ENCODE data around the gene GLB1L3.

GLB1L3 gene

DNA sequence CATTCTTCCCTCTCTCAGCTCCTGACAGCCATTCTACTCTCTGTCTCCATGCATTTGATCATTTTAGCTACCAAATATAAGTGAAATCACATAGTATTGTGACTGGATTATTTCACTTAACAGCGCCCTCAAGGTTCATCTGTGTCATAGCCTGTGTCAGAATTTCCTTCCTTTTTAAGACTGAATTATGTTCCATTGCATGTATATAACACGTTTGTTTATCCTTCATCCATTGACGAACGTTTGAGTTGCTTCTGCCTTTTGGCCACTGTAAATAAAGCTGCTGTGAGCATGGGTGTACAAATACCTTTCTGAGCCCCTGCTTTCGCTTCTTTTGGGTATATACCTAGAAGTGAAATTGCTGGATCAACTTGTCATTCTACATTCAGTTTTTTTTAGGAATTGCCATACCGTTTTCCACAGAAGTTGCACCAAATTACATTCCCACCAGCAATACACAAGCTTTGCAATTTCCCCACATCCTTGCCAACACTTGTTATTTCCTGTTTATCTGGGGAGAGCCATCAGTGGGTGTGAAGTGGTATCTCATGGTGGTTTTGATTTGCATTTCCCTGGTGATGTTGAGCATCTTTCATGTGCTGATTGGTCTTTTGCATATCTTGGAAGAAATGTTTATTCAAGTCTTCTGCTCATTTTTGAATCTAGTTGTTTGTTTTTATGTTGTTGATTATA, 73.1 kb downstream of the GLB1L3 start:
- Histone ChIP-seq H3K9me3 (ENCODE audit: control insufficient read depth in 1 of 2, low read length in 2 of 2) (no peaks in the 10 kb centered on the region), H3K36me3 (ENCODE audit: control insufficient read depth in 1 of 2, insufficient read depth in 2 of 2, low read length in 2 of 2) (no peaks in the 10 kb centered on the region), H3K4me3 (ENCODE audit: low read depth in 1 of 2, low read length in 2 of 2) (no peak overlapping the region)

DNA sequence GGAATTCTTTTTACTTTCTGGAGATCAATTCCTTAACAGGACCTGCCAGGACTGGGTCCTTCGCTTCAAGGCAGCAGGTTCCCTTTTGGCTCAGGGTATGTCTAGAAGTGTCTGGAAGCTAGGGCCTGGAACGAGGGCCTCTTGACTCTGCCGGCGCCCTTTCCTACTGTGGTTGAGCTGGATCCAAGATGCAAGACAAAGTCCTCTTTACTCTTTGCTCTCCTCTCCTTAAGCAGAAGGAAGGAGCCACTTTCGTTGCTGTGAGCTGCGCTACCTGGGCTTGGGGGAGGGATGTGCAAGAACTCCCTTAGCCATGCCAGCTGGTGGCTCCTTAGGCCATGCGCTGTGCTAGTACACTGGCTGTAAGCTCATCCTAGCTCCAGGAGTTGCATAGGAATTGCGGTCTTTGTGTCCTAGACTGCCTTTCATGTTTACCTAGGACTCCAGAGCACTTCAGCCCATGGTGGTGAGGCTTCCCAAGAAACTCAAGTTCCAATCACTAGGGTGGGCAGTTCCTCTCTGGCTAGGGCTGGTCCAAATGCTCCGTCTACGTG, 73.7 kb downstream of the GLB1L3 start:
- no peak overlapping the region for H3K27ac ChIP-seq (ENCODE audit: low read length)
- no peaks in the 10 kb centered on the region for H3K4me1 ChIP-seq (ENCODE audit: control insufficient read depth in 1 of 2, insufficient read depth in 2 of 2, low read length in 2 of 2)
- H3K36me3 ChIP-seq (ENCODE audit: control insufficient read depth in 1 of 2, insufficient read depth in 2 of 2, low read length in 2 of 2): no peaks in the 10 kb centered on the region
- H3K9me3 ChIP-seq (ENCODE audit: control insufficient read depth in 1 of 2, low read length in 2 of 2): no peaks in the 10 kb centered on the region
- no peaks in the 10 kb centered on the region for H3K27me3 ChIP-seq (ENCODE audit: low read depth, low read length)
- H3K4me3 ChIP-seq (ENCODE audit: low read depth in 1 of 2, low read length in 2 of 2): no peak overlapping the region

More for the DNA sequence above, 73.1 kb downstream of the GLB1L3 start:
- no peaks in the 10 kb centered on the region for H3K4me1 ChIP-seq (ENCODE audit: control insufficient read depth in 1 of 2, insufficient read depth in 2 of 2, low read length in 2 of 2)
- H3K27me3 ChIP-seq (ENCODE audit: low read depth, low read length): no peaks in the 10 kb centered on the region
- no peak overlapping the region for H3K27ac ChIP-seq (ENCODE audit: low read length)

DNA sequence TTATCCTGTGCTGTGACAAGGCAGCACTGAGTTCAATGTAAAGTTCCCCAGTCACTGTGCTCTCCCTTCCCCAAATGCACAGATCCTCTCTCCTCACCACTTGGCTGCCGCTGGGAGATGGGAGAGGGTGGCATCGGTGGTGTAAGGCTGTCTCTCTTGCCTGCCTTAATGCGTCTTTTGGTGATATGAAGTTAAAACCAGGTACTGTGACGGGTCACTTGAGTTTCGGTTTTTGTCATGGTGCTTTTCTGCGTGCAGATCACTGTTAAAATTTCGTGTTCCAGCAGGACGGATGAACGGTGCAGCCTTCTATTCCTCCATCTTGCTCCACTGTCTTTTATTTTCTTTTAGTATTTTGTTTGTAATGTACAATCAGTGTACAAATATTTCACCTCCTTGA, 74.2 kb downstream of the GLB1L3 start:
- H3K27me3 ChIP-seq (ENCODE audit: low read depth, low read length): no peaks in the 10 kb centered on the region

DNA sequence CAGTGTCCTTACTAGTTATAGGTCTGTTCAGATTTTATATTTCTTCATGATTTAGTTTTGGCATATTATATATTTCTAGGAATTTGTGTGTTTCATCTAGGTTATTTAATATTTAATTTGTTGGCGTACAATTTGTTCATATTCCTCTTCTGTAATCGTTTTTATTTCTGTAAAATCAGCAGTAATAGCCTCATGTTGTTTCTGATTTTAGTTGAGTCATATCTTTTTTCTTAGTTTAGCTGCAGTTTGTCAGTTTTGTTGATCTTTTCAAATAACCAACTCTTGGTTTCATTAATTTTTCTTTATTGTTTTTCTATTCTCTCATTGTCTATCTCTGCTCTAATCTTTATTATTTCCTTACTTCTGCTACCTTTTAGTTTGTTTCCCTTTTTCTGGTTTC, 75.9 kb downstream of the GLB1L3 start:
- Histone ChIP-seq H3K36me3 (ENCODE audit: control insufficient read depth in 1 of 2, insufficient read depth in 2 of 2, low read length in 2 of 2) (no peaks in the 10 kb centered on the region), H3K4me1 (ENCODE audit: control insufficient read depth in 1 of 2, insufficient read depth in 2 of 2, low read length in 2 of 2) (no peaks in the 10 kb centered on the region), H3K27ac (ENCODE audit: low read length) (no peak overlapping the region), H3K9me3 (ENCODE audit: control insufficient read depth in 1 of 2, low read length in 2 of 2) (no peaks in the 10 kb centered on the region), H3K27me3 (ENCODE audit: low read depth, low read length) (no peaks in the 10 kb centered on the region), H3K4me3 (ENCODE audit: low read depth in 1 of 2, low read length in 2 of 2) (no peak overlapping the region)

More for the DNA sequence above, 74.2 kb downstream of the GLB1L3 start:
- Histone ChIP-seq H3K36me3 (ENCODE audit: control insufficient read depth in 1 of 2, insufficient read depth in 2 of 2, low read length in 2 of 2) (no peaks in the 10 kb centered on the region), H3K4me3 (ENCODE audit: low read depth in 1 of 2, low read length in 2 of 2) (no peak overlapping the region), H3K27ac (ENCODE audit: low read length) (no peak overlapping the region), H3K4me1 (ENCODE audit: control insufficient read depth in 1 of 2, insufficient read depth in 2 of 2, low read length in 2 of 2) (no peaks in the 10 kb centered on the region), H3K9me3 (ENCODE audit: control insufficient read depth in 1 of 2, low read length in 2 of 2) (no peaks in the 10 kb centered on the region)

DNA sequence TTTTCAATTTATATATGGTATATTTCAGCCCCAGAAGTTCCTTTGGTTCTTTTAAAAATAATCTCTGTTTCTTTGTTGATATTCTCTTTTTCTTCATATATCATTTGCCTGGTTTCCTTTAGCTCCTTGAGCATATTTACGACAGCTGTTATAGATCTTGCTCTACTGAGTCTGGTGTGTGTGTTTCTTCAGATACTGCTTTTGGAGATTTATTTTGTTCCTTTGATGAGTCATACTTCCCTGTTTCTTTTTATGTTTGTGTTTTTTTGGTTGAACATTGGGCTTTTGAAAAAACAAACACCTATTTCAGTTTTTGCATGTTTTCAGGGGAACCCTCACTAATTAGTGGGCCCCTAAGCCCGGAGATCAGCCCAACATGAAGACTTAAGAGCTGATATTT, 79.0 kb downstream of the GLB1L3 start:
- Histone ChIP-seq H3K36me3 (ENCODE audit: control insufficient read depth in 1 of 2, insufficient read depth in 2 of 2, low read length in 2 of 2) (no peaks in the 10 kb centered on the region), H3K27ac (ENCODE audit: low read length) (no peak overlapping the region), H3K4me3 (ENCODE audit: low read depth in 1 of 2, low read length in 2 of 2) (no peak overlapping the region), H3K27me3 (ENCODE audit: low read depth, low read length) (no peaks in the 10 kb centered on the region), H3K9me3 (ENCODE audit: control insufficient read depth in 1 of 2, low read length in 2 of 2) (no peaks in the 10 kb centered on the region), H3K4me1 (ENCODE audit: control insufficient read depth in 1 of 2, insufficient read depth in 2 of 2, low read length in 2 of 2) (no peaks in the 10 kb centered on the region)

DNA sequence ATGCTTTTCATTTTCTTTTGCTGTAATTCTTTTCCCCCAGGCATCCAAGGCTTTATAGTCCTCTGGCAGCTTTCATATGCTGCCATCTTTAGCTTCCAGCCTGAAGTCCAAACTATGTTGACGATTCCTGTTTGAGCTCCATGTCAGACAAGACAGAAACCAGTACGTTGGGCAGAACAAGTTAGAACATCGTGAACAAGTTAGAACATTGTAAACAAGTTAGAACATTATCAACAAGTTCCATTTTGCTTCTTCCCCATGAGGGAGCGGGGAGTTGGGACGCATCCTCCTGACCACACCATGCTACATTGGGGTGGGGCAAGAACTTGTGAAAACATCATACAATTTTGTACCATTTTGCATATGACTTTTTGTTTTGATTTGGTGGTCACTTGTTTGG, 79.5 kb downstream of the GLB1L3 start:
- H3K27me3 ChIP-seq (ENCODE audit: low read depth, low read length): no peaks in the 10 kb centered on the region
- no peaks in the 10 kb centered on the region for H3K9me3 ChIP-seq (ENCODE audit: control insufficient read depth in 1 of 2, low read length in 2 of 2)
- no peaks in the 10 kb centered on the region for H3K4me1 ChIP-seq (ENCODE audit: control insufficient read depth in 1 of 2, insufficient read depth in 2 of 2, low read length in 2 of 2)
- H3K36me3 ChIP-seq (ENCODE audit: control insufficient read depth in 1 of 2, insufficient read depth in 2 of 2, low read length in 2 of 2): no peaks in the 10 kb centered on the region
- no peak overlapping the region for H3K27ac ChIP-seq (ENCODE audit: low read length)
- H3K4me3 ChIP-seq (ENCODE audit: low read depth in 1 of 2, low read length in 2 of 2): no peak overlapping the region

DNA sequence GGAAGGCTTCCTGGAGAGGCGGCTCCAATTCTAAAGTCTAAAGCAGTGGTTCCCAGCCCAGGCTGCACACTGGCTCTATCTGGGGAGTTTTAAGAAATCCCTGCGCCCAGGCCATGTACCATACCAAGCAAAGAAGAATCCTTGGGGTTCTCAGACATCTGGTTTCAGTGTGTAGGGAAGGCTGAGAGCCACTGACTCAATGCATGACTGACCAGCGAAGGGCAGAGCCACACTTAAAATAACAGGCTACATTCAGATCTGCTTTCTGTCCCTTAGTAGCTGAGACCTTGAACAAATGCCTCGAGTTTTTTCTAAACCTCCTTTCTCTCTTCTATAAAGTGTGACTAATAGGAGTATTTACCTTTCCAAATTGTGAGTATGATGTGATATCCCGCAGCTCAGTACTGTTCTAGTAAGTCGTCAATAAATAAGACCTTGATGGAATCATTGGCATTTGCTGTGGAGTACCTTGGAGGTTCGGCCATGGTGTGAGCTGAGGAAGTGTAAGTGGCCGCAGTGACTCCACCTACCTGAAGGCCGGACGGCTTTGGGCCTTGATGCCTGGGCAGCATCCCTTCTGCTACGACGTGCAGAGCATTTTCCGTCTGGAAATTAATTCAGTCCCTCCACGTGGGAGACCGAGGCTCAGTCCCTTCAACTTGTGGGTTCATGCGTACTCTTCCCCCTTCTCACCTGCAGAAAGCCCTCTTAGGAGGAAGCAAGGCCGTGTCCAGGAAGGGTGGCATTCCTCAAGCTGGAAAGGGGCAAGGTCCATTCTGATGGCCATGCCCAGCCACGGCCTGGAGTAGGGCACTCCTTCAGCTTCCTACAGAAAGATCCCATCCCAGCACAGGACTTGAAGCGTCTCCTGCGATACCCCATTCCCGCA, 80.7 kb downstream of the GLB1L3 start:
- H3K27me3 ChIP-seq (ENCODE audit: low read depth, low read length): no peaks in the 10 kb centered on the region
- H3K9me3 ChIP-seq (ENCODE audit: control insufficient read depth in 1 of 2, low read length in 2 of 2): no peaks in the 10 kb centered on the region

DNA sequence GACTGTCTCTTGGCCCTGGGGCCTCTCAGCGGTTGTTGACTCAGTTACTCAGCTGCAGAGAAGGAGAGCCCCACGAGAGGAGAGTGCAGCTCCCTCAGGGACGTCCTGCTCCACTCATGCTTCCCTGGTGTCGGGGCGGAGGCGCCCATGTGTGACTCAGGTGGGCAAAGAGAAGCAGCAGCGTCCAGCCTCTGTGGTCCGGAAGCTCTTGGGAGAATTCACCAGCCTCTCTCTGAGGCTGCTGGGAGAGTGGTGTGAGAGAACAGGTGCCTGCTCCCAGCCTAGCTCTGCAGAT, 81.3 kb downstream of the GLB1L3 start:
- H3K4me3 ChIP-seq (ENCODE audit: low read depth in 1 of 2, low read length in 2 of 2): no peak overlapping the region
- no peaks in the 10 kb centered on the region for H3K27me3 ChIP-seq (ENCODE audit: low read depth, low read length)
- H3K9me3 ChIP-seq (ENCODE audit: control insufficient read depth in 1 of 2, low read length in 2 of 2): no peaks in the 10 kb centered on the region
- H3K4me1 ChIP-seq (ENCODE audit: control insufficient read depth in 1 of 2, insufficient read depth in 2 of 2, low read length in 2 of 2): no peaks in the 10 kb centered on the region
- no peak overlapping the region for H3K27ac ChIP-seq (ENCODE audit: low read length)
- no peaks in the 10 kb centered on the region for H3K36me3 ChIP-seq (ENCODE audit: control insufficient read depth in 1 of 2, insufficient read depth in 2 of 2, low read length in 2 of 2)

More for the DNA sequence above, 80.7 kb downstream of the GLB1L3 start:
- H3K36me3 ChIP-seq (ENCODE audit: control insufficient read depth in 1 of 2, insufficient read depth in 2 of 2, low read length in 2 of 2): no peaks in the 10 kb centered on the region
- no peak overlapping the region for H3K4me3 ChIP-seq (ENCODE audit: low read depth in 1 of 2, low read length in 2 of 2)
- no peaks in the 10 kb centered on the region for H3K4me1 ChIP-seq (ENCODE audit: control insufficient read depth in 1 of 2, insufficient read depth in 2 of 2, low read length in 2 of 2)
- no peak overlapping the region for H3K27ac ChIP-seq (ENCODE audit: low read length)

DNA sequence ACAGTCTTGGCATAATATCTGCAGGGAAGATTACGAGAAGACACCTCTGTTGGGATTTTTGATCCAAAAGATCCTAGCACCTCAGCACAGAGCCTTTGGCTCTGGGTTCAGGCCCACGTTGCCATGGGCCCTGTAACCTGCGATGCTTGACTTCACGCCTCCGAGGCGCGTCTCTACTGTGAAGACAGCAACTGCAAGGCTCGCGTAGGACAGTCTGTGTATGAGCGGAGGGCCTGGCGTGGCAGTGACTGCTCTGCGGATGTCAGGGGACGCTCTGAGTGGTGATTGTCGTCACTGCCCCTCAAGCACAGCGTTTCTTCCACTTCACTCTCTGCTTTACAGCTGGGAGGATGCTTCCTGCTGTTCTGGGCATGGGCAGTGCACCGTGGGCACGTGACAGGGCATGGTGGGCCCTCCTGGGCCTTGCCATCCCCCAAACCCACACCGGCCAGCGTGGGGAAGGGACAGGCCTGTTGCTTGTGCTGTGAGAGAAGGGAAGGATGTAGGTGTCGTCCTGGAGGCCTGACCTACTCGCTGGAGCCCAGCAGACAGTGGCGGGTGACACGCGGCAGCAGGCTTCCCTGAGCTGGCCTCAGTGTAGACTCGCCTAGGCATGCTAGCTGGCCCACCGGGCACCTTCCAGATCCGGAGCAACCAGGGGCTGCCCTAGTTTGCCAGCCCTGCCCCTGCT, 82.1 kb downstream of the GLB1L3 start:
- Histone ChIP-seq H3K4me3 (ENCODE audit: low read depth in 1 of 2, low read length in 2 of 2) (no peak overlapping the region), H3K27me3 (ENCODE audit: low read depth, low read length) (no peaks in the 10 kb centered on the region), H3K36me3 (ENCODE audit: control insufficient read depth in 1 of 2, insufficient read depth in 2 of 2, low read length in 2 of 2) (no peaks in the 10 kb centered on the region), H3K4me1 (ENCODE audit: control insufficient read depth in 1 of 2, insufficient read depth in 2 of 2, low read length in 2 of 2) (no peaks in the 10 kb centered on the region), H3K9me3 (ENCODE audit: control insufficient read depth in 1 of 2, low read length in 2 of 2) (no peaks in the 10 kb centered on the region), H3K27ac (ENCODE audit: low read length) (no peak overlapping the region)

DNA sequence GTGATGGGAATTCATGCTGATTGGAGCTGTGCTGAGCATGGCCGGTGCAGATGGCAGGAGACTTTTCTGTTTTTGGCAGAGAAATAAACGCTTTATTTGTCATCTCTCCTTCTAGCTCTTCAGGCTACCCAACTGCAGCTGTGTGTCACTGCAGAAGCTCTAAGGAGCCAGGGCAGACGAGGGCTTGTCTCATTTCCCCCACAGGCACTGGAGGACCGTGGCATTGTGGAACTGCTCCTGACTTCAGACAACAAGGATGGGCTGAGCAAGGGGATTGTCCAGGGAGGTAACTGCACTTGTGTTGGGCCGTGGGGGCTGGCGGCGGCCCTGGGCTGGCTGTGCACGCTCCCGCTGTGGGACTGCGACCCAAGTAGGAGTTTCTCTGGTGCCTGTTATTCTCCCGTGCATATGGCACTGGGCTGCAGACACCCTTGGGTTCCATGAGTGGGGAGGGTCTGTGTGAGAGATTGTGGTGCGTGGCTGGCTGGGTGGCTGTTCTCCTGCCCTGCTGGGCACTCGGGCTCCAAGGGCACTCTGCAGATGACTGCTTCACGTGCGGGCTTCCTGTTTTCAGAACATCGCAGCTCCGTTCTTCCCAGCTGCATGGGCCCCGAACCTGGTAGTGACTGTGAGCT, 82.8 kb downstream of the GLB1L3 start:
- no peak overlapping the region for H3K27ac ChIP-seq (ENCODE audit: low read length)
- no peaks in the 10 kb centered on the region for H3K27me3 ChIP-seq (ENCODE audit: low read depth, low read length)
- no peaks in the 10 kb centered on the region for H3K36me3 ChIP-seq (ENCODE audit: control insufficient read depth in 1 of 2, insufficient read depth in 2 of 2, low read length in 2 of 2)
- no peaks in the 10 kb centered on the region for H3K9me3 ChIP-seq (ENCODE audit: control insufficient read depth in 1 of 2, low read length in 2 of 2)
- no peak overlapping the region for H3K4me3 ChIP-seq (ENCODE audit: low read depth in 1 of 2, low read length in 2 of 2)
- H3K4me1 ChIP-seq (ENCODE audit: control insufficient read depth in 1 of 2, insufficient read depth in 2 of 2, low read length in 2 of 2): no peaks in the 10 kb centered on the region

DNA sequence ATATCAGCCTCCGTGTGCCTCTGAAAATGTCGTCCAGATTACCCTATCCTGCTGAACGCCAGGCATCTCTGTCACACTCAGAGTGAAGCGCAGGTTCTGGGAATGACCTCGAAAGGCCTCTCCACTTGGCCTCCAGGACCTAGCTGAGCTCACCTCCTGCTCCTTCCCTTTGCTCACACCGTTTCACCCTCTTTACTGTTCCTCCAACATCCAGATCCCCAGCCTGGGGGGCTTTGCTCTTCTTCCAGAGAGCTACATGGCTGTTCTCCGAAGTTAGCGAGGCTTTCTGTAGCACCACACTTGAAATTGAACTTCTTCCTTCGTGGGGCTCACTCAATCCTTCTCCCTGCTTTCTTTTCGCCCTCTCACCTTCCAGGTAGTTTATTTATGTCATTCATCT, 83.5 kb downstream of the GLB1L3 start:
- Histone ChIP-seq H3K4me1 (ENCODE audit: control insufficient read depth in 1 of 2, insufficient read depth in 2 of 2, low read length in 2 of 2) (no peaks in the 10 kb centered on the region), H3K27me3 (ENCODE audit: low read depth, low read length) (no peaks in the 10 kb centered on the region), H3K4me3 (ENCODE audit: low read depth in 1 of 2, low read length in 2 of 2) (no peak overlapping the region), H3K36me3 (ENCODE audit: control insufficient read depth in 1 of 2, insufficient read depth in 2 of 2, low read length in 2 of 2) (no peaks in the 10 kb centered on the region), H3K27ac (ENCODE audit: low read length) (no peak overlapping the region), H3K9me3 (ENCODE audit: control insufficient read depth in 1 of 2, low read length in 2 of 2) (no peaks in the 10 kb centered on the region)
